AG04450 (cell line): ENCODE results near the gene SLC39A11. TPM values are rescaled to one million over a fixed set of nuclear protein-coding genes. Genes with fewer than 3 reads are reported as not detected.
"Not testable (repeated sequence)": the region's sequence is repeated elsewhere in the genome, so short reads cannot be mapped to it uniquely, and the experiment has no call there.

Experiments used
- CTCF ChIA-PET: fragments of 300-600, 350-600 bp; formaldehyde crosslinking; extraction: SDS; loops from one replicate; lab custom pipeline; 2022; ENCODE audit warnings: antibody characterized with exemption, inconsistent platforms; lab: Charles Lee
- POLR2A ChIA-PET: fragments of 350-600 bp; formaldehyde crosslinking; extraction: SDS; loops from one replicate; lab custom pipeline; 2021; ENCODE audit warnings: antibody characterized with exemption, inconsistent platforms; lab: Yijun Ruan, JAX
- DNase-seq: peaks from one replicate; pipeline ENCODE4 v3.0.0-alpha.2; 2011; ENCODE audit warnings: low read depth, low spot score
- H3K27ac ChIP-seq: one replicate; pipeline ENCODE4 v1.5.1; 2012; ENCODE audit warnings: low read depth, low read length, control low read depth
- H3K27me3 ChIP-seq: one replicate; pipeline ENCODE4 v1.6.0; 2012; ENCODE audit warnings: low read length; ENCODE audit not compliant: control insufficient read depth, insufficient read depth
- H3K4me3 ChIP-seq: 2 replicates; pipeline ENCODE4 v1.5.1; 2011; ENCODE audit warnings: mild to moderate bottlenecking, low read depth, low read length, control low read depth
- H3K9me3 ChIP-seq: 2 replicates; pipeline ENCODE4 v1.5.1; 2012; ENCODE audit warnings: low read length; ENCODE audit not compliant: control insufficient read depth, insufficient read depth
- CTCF ChIP-seq: IDR thresholded peaks from 2 replicates; pipeline ENCODE4 v1.5.1; 2011; ENCODE audit warnings: low read depth, low read length, control low read depth, inconsistent platforms
- polyA plus RNA-seq: library from polyadenylated mRNA; depleted of rRNA; stranded (reverse); fragments of >200 nt; gene quantifications from 2 replicates; pipeline ENCODE4 v1.2.3, GENCODE V29; 2011

Gene SLC39A11
- polyA plus RNA-seq, 1 experiment = 18.0 TPM

GRCh38 chr17:73005360-73005759 is 87.1 kb downstream of the SLC39A11 start:
- no peak for DNase-seq
- Histone ChIP-seq H3K27ac (no peak overlapping the region), H3K27me3 (no peaks in the 10 kb centered on the region), H3K9me3 (no peaks in the 10 kb centered on the region), H3K4me3 (no peak overlapping the region)
- TF ChIP-seq CTCF = no peak
- ChIA-PET CTCF (interaction anchor here (3.6 kb wide), 1 partner anchor 19 kb away, joined by 16 read pairs; no protein-coding TSS in a partner anchor), POLR2A (no interaction called here)

- Histone ChIP-seq H3K27ac (no peak overlapping the region), H3K9me3 (no peaks in the 10 kb centered on the region), H3K27me3 (no peaks in the 10 kb centered on the region), H3K4me3 (no peak overlapping the region)
- ChIA-PET CTCF (no interaction called here), POLR2A (no interaction called here)
- no peak for TF ChIP-seq CTCF
- DNase-seq = no peak
These were observed 89.0 kb downstream of the SLC39A11 start for GRCh38 chr17:73003487-73003886.

GRCh38 chr17:73000832-73001231 is 91.7 kb downstream of the SLC39A11 start:
- TF ChIP-seq CTCF = no peak
- no peak overlapping the region for H3K4me3 ChIP-seq
- no peak for DNase-seq
- CTCF ChIA-PET = interaction anchor here (3.0 kb wide), 1 partner anchor 15 kb away, joined by 18 read pairs; no protein-coding TSS in a partner anchor
- no peaks in the 10 kb centered on the region for H3K9me3 ChIP-seq
- H3K27ac ChIP-seq = no peak overlapping the region
- POLR2A ChIA-PET = no interaction called here
- H3K27me3 ChIP-seq = no peaks in the 10 kb centered on the region

- CTCF ChIA-PET = interaction anchor here (1.0 to 3.0 kb wide), 2 partner anchors 10 to 14 kb away, joined by 4 to 18 read pairs; no protein-coding TSS in a partner anchor
- H3K4me3 ChIP-seq, DNase-seq, H3K27ac ChIP-seq, H3K9me3 ChIP-seq, POLR2A ChIA-PET, H3K27me3 ChIP-seq: not testable (repeated sequence)
These were observed 93.0 kb downstream of the SLC39A11 start for GRCh38 chr17:72999474-72999873.

- no peak overlapping the region for H3K4me3 ChIP-seq
- no peaks in the 10 kb centered on the region for H3K9me3 ChIP-seq
- CTCF ChIA-PET = no interaction called here
- no peaks in the 10 kb centered on the region for H3K27me3 ChIP-seq
- no peak overlapping the region for H3K27ac ChIP-seq
- no peak for DNase-seq
- no peak for TF ChIP-seq CTCF
- POLR2A ChIA-PET = no interaction called here
These were observed 94.1 kb downstream of the SLC39A11 start for GRCh38 chr17:72998343-72998742.
